B cell (primary cell): ENCODE measurements around the gene RNF150.

Experiments
- EZH2 ChIP-seq: IDR thresholded peaks from 2 replicates; pipeline ENCODE4 v1.6.1; 2012; ENCODE audit warnings: borderline replicate concordance, low read depth, mild to moderate bottlenecking, moderate library complexity, low read length; ENCODE audit not compliant: insufficient read depth, poor library complexity, severe bottlenecking
- TF ChIP-seq, protein P1 (sequence below): fragments of 200-600 bp; IDR thresholded peaks from one replicate; pipeline ENCODE4 v1.8.0; 2022; ENCODE audit warnings: antibody characterized with exemption, mild to moderate bottlenecking

DNA sequence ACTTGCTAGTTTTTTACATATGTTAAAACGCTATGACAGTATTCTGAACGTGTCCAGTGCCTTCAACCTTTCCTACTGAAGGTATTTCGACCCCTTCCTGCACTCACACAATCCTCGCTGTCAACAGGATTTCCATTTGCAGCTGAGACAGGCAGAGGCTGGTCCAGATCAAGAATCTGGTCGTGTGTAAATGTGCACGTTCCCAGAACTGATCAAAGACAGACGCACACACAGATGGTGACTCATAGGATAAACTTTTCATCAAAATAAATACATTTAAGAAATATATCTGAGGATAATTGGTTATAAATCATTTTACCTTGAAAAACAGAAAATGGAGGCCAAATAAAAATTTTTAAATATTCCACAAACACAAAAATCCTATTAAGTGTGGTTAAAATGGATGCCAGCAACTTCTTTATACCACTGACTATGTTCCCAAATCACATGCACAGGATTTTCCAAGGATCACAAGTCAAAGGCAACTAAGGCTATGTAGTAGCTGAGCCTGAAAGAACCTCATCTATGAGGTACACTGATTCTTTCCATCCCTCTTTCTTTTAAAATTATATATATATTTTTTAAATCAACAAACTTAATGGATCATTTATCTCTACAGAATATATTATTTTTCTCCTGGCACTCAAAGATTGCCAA, 85.9 kb downstream of the RNF150 start:
- TF ChIP-seq, protein P1, sequence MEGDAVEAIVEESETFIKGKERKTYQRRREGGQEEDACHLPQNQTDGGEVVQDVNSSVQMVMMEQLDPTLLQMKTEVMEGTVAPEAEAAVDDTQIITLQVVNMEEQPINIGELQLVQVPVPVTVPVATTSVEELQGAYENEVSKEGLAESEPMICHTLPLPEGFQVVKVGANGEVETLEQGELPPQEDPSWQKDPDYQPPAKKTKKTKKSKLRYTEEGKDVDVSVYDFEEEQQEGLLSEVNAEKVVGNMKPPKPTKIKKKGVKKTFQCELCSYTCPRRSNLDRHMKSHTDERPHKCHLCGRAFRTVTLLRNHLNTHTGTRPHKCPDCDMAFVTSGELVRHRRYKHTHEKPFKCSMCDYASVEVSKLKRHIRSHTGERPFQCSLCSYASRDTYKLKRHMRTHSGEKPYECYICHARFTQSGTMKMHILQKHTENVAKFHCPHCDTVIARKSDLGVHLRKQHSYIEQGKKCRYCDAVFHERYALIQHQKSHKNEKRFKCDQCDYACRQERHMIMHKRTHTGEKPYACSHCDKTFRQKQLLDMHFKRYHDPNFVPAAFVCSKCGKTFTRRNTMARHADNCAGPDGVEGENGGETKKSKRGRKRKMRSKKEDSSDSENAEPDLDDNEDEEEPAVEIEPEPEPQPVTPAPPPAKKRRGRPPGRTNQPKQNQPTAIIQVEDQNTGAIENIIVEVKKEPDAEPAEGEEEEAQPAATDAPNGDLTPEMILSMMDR: no peak
- no peak for TF ChIP-seq EZH2
